Measurements from ENCODE around the gene CADM3. TPM values are rescaled to one million over a fixed set of nuclear protein-coding genes. Genes with fewer than 3 reads are reported as not detected.

Gene CADM3
- total and polyA plus RNA-seq, 12 donors: 0.81 to 4.3 (median 2.2) TPM

DNA sequence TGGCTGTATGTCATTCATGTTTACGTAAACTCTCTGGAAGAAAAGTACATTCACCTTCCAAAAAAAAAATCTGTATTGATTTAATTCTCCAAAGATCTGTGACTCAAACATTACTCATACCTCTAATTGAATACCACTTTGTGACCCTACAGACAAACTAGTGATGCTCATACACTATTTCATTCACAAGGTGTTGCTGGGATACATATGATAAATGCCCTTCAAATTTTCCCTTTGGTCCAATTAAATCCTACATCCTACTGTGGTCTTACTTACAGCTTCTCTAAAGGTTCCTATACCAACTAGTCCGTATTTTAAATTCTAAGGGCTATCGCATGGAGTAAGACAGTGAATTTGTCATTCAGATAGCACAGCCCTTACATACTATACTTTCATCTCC is 26.8 kb upstream of the CADM3 start:
- intact Hi-C loops (cut with DNase I): no loop called here
- H3K27me3 ChIP-seq: peaks cover 0 to 39% (median 32%) of the 10 kb centered on the region in 7 donors
- WGBS, 2 donors: 94 to 97% methylated on average over 3 of the region's 3 CpGs
- H3K9me3 ChIP-seq: peaks cover 0 to under 1% (median 0%) of the 10 kb centered on the region in 11 donors
- peaks cover 0 to 3% (median 0%) of the 10 kb centered on the region in 9 donors for H3K4me1 ChIP-seq
- ATAC-seq: no peak
- TF ChIP-seq, protein P1, sequence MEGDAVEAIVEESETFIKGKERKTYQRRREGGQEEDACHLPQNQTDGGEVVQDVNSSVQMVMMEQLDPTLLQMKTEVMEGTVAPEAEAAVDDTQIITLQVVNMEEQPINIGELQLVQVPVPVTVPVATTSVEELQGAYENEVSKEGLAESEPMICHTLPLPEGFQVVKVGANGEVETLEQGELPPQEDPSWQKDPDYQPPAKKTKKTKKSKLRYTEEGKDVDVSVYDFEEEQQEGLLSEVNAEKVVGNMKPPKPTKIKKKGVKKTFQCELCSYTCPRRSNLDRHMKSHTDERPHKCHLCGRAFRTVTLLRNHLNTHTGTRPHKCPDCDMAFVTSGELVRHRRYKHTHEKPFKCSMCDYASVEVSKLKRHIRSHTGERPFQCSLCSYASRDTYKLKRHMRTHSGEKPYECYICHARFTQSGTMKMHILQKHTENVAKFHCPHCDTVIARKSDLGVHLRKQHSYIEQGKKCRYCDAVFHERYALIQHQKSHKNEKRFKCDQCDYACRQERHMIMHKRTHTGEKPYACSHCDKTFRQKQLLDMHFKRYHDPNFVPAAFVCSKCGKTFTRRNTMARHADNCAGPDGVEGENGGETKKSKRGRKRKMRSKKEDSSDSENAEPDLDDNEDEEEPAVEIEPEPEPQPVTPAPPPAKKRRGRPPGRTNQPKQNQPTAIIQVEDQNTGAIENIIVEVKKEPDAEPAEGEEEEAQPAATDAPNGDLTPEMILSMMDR (IDR thresholded peaks at IDR 0.05): no peak
- H3K4me3 ChIP-seq: no peak overlapping the region
- no peaks in the 10 kb centered on the region for H3K36me3 ChIP-seq
- H3K27ac ChIP-seq: no peak overlapping the region
- no peak for DNase-seq

GRCh38 chr1:159146980-159147379 is 24.4 kb upstream of the CADM3 start:
- intact Hi-C loops (cut with DNase I): no loop called here
- Histone ChIP-seq H3K4me3 (no peak overlapping the region), H3K36me3 (no peaks in the 10 kb centered on the region), H3K9me3 (peaks cover 0 to 8% (median 0%) of the 10 kb centered on the region in 11 donors), H3K27ac (no peak overlapping the region), H3K4me1 (no peaks in the 10 kb centered on the region), H3K27me3 (peaks cover 0 to 16% (median 9%) of the 10 kb centered on the region in 7 donors)
- TF ChIP-seq, protein P1 (IDR thresholded peaks at IDR 0.05): no peak
- WGBS, 2 donors: 32 to 42% methylated on average over 3 of the region's 3 CpGs
- no peak for ATAC-seq
- DNase-seq: no peak

- TF ChIP-seq, protein P1 (IDR thresholded peaks at IDR 0.05): no peak
- intact Hi-C loops (cut with DNase I): no loop called here
- H3K9me3 ChIP-seq: peaks cover 0 to 19% (median 6%) of the 10 kb centered on the region in 11 donors
- no peak overlapping the region for H3K27ac ChIP-seq
- DNase-seq: no peak
- H3K4me1 ChIP-seq: no peaks in the 10 kb centered on the region
- H3K27me3 ChIP-seq: peaks cover 0 to 6% (median 0%) of the 10 kb centered on the region in 7 donors
- WGBS, 2 donors: 73 to 76% methylated on average over 3 of the region's 3 CpGs
- no peak for ATAC-seq
- H3K36me3 ChIP-seq: no peaks in the 10 kb centered on the region
- H3K4me3 ChIP-seq: no peak overlapping the region
These were observed 19.4 kb upstream of the CADM3 start for GRCh38 chr1:159152031-159152430.

GRCh38 chr1:159161001-159161718 is 10.3 kb upstream of the CADM3 start:
- DNase-seq (peak; percentile 50 to 69), ATAC-seq (peak; percentile 94 to 98 (median 96))
- 3% methylated on average over 4 of the region's 4 CpGs for WGBS, 2 donors
- intact Hi-C loops (cut with DNase I): loop anchor here in 9 of 10 donors (1.0 to 10.0 kb wide), 8 partner anchors 36 to 734 kb away; no protein-coding TSS in a partner anchor
- peak overlapping the region in 1 of 10 donors; percentile 55 for H3K27ac ChIP-seq
- H3K36me3 ChIP-seq: no peaks in the 10 kb centered on the region
- TF ChIP-seq, protein P1 (IDR thresholded peaks at IDR 0.05): peak; percentile 74 to 98 (median 91)
- no peak overlapping the region for H3K4me3 ChIP-seq
- no peaks in the 10 kb centered on the region for H3K9me3 ChIP-seq
- peaks cover 0 to 47% (median 17%) of the 10 kb centered on the region in 7 donors for H3K27me3 ChIP-seq
- peaks cover 0 to 11% (median 0%) of the 10 kb centered on the region in 9 donors for H3K4me1 ChIP-seq

Data from heart right ventricle (tissue), 16 donors.